RWPE1 (cell line): ENCODE results near the gene MPZL3.

Experiments used
- CTCF ChIA-PET: fragments of 350-600 bp; sonication (Branson Sonifier 250); formaldehyde crosslinking; extraction: SDS; loops from one replicate; lab custom pipeline; 2021; lab: Yijun Ruan, JAX
- POLR2A ChIA-PET: fragments of 400-600 bp; formaldehyde crosslinking; extraction: SDS; loops from one replicate; lab custom pipeline; 2020; ENCODE audit warnings: antibody characterized with exemption; ENCODE audit not compliant: low non-redundant PET; lab: Yijun Ruan, JAX
- DNase-seq: peaks from one replicate; pipeline ENCODE4 v3.0.0; 2012; ENCODE audit warnings: low spot score
- H3K27ac ChIP-seq: fragments of 450-650 bp; 2 replicates; pipeline ENCODE4 v1.5.1; 2017
- TF ChIP-seq, protein P1 (sequence below): fragments of 450-650 bp; conservative IDR thresholded peaks from 2 replicates; pipeline ENCODE4 v1.5.1; 2017; ENCODE audit warnings: low read depth, mild to moderate bottlenecking

MPZL3 gene

GRCh38 chr11:118215262-118215661 is 36.9 kb downstream of the MPZL3 start:
- TF ChIP-seq, protein P1, sequence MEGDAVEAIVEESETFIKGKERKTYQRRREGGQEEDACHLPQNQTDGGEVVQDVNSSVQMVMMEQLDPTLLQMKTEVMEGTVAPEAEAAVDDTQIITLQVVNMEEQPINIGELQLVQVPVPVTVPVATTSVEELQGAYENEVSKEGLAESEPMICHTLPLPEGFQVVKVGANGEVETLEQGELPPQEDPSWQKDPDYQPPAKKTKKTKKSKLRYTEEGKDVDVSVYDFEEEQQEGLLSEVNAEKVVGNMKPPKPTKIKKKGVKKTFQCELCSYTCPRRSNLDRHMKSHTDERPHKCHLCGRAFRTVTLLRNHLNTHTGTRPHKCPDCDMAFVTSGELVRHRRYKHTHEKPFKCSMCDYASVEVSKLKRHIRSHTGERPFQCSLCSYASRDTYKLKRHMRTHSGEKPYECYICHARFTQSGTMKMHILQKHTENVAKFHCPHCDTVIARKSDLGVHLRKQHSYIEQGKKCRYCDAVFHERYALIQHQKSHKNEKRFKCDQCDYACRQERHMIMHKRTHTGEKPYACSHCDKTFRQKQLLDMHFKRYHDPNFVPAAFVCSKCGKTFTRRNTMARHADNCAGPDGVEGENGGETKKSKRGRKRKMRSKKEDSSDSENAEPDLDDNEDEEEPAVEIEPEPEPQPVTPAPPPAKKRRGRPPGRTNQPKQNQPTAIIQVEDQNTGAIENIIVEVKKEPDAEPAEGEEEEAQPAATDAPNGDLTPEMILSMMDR: no peak
- DNase-seq: no peak
- POLR2A ChIA-PET: no interaction called here
- no peak overlapping the region for H3K27ac ChIP-seq
- CTCF ChIA-PET: interaction anchor here (2.0 kb wide), 1 partner anchor 17 kb away, joined by 5 read pairs; no protein-coding TSS in a partner anchor

DNA sequence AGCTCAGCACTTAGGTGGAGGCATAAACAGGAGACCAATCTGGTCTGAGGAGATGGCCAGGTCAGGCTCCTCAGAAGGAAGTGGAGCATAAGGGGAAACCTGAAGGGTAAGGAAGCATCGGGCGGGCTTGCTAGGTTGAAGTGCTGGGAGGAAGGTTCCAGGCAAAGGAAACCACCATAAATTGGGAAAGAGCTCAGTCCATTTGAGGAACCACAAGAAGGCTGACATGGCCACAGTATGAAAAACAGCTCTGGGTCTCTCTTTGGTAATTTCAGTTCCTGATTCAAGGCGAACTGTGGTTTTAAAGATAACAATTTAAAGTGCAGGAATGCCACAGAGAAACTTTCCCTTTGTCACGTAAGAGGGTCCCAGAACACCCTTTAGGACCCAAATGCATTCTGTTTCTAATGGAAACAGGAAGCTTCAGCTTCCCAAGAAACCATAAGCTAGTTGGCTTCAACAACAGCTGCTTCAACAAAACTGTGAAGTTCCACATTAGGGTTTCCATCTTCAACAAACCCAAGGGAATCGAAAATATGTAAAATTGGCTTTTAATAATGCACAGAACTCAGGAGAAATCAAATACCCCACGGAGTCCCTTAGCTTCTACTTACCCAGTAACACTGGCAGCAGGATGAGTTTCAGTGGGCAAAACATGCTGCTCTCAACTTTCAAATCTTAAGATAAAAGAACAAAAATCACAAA is 37.8 kb downstream of the MPZL3 start:
- TF ChIP-seq, protein P1: no peak
- H3K27ac ChIP-seq: no peak overlapping the region

GRCh38 chr11:118213781-118214180 is 38.4 kb downstream of the MPZL3 start:
- ChIA-PET CTCF (interaction anchor here (0.6 to 2.0 kb wide), 3 partner anchors 15 to 42 kb away, joined by 3 to 5 read pairs (median 3); no protein-coding TSS in a partner anchor), POLR2A (no interaction called here)
- no peak for DNase-seq
- TF ChIP-seq, protein P1: no peak
- no peak overlapping the region for H3K27ac ChIP-seq

More for the DNA sequence above, 37.8 kb downstream of the MPZL3 start:
- POLR2A ChIA-PET: no interaction called here
- CTCF ChIA-PET: interaction anchor here (0.5 to 2.0 kb wide), 3 partner anchors 16 to 58 kb away, joined by 3 to 5 read pairs (median 3); no protein-coding TSS in a partner anchor
- no peak for DNase-seq

DNA sequence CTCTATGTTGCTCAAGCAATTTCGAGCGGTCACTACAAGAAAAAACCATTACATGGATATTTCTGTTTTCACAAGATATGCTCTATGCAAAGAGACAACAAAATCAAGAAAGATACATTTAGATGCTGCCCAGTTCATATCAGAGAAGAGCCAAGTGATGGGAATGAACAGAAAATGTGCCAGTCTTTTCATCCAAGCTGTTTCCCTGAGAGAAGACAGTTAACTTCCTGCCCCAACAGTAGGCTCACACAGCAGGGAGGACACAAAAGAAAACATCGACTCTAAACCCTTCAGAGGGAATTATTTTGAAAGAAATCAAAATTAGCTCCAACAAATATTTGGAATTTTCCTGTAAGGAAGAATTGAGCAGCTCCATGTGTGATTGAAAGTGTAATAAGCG is 39.0 kb downstream of the MPZL3 start:
- H3K27ac ChIP-seq: no peak overlapping the region
- ChIA-PET POLR2A (no interaction called here), CTCF (interaction anchor here (0.6 kb wide), 1 partner anchor 41 kb away, joined by 3 read pairs; no protein-coding TSS in a partner anchor)
- TF ChIP-seq, protein P1: no peak
- no peak for DNase-seq

- ChIA-PET POLR2A (no interaction called here), CTCF (interaction anchor here (1.5 kb wide), 1 partner anchor 15 kb away, joined by 4 read pairs; no protein-coding TSS in a partner anchor)
- no peak for DNase-seq
- no peak overlapping the region for H3K27ac ChIP-seq
- TF ChIP-seq, protein P1: no peak
Observed at GRCh38 chr11:118212781-118213191, 39.4 kb downstream of the MPZL3 start.

DNA sequence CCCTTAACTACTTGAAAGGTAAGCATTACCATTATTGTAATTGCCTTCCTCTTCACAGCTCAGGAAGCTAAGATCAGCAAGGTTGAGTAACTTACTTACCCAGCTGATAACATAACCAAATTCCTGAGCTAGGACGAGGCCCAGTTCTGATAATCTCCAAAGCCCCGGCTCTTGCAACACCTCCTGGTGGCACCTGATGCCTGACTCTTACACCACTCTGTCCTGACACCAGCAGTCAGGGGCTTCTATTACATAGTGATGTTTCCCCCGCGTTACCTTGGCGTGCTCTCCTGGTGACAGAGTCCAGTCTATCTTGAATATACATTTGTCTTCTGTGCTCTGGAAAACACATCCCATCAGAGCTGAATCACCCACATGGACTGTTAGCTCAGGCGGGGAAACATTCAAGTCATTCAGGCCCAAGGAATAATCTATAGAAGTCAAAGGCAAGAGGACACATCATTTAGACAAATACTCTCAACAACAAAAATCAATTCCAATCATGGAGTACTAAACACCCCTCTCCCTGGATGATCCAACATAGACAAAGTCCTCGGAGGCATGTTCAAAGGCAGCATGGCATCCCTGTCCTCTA is 39.9 kb downstream of the MPZL3 start:
- POLR2A ChIA-PET: no interaction called here
- DNase-seq: no peak
- CTCF ChIA-PET: interaction anchor here (1.5 kb wide), 1 partner anchor 14 kb away, joined by 4 read pairs; no protein-coding TSS in a partner anchor
- TF ChIP-seq, protein P1: no peak
- H3K27ac ChIP-seq: no peak overlapping the region
